Cardiac fibroblast (primary cell): ENCODE data around the gene IGHMBP2.

ENCODE experiments used
- DNase-seq, 2 donors: peaks; one replicate each; pipeline versions ENCODE4 v3.0.0 to v3.0.0-alpha.2; 2010; ENCODE audit warnings: low read depth in 2 of 2
- H3K4me3 ChIP-seq, 2 donors: replicated peaks in 1 of 2; 1 replicate in 1 of 2; 2 replicates in 1 of 2; pipeline ENCODE4 v1.5.1; 2011; ENCODE audit warnings: low read depth in 2 of 2, low read length in 2 of 2, mild to moderate bottlenecking in 2 of 2, moderate library complexity in 1 of 2
- CTCF ChIP-seq: IDR thresholded peaks from one replicate; pipeline ENCODE4 v1.5.1; 2011; ENCODE audit warnings: low read depth, mild to moderate bottlenecking, low read length, inconsistent platforms

The IGHMBP2 gene

GRCh38 chr11:68862421-68862820 lies 41.3 kb upstream of the IGHMBP2 start:
- no peak for TF ChIP-seq CTCF
- H3K4me3 ChIP-seq, result no peak overlapping the region
- DNase-seq, result no peak

- TF ChIP-seq CTCF, result no peak
- no peak overlapping the region for H3K4me3 ChIP-seq
Observed at GRCh38 chr11:68863553-68864265, 40.0 kb upstream of the IGHMBP2 start.

GRCh38 chr11:68865241-68865640 lies 38.5 kb upstream of the IGHMBP2 start:
- no peak for DNase-seq
- no peak for TF ChIP-seq CTCF
- no peak overlapping the region for H3K4me3 ChIP-seq

More at GRCh38 chr11:68863553-68864265, 40.0 kb upstream of the IGHMBP2 start:
- no peak for DNase-seq

- H3K4me3 ChIP-seq, result no peak overlapping the region
- TF ChIP-seq CTCF, result no peak
- DNase-seq, result no peak
Observed at GRCh38 chr11:68867066-68867465, 36.6 kb upstream of the IGHMBP2 start.

- no peak for DNase-seq
- no peak for TF ChIP-seq CTCF
- H3K4me3 ChIP-seq, result no peak overlapping the region
Observed at GRCh38 chr11:68868221-68868835, 35.4 kb upstream of the IGHMBP2 start.

- H3K4me3 ChIP-seq, result peak overlapping the region; percentile 46 to 60
- peak; percentile 1 for TF ChIP-seq CTCF
- peak; percentile 19 to 24 for DNase-seq
Observed at GRCh38 chr11:68870470-68870869, 33.2 kb upstream of the IGHMBP2 start.
